Activated gamma-delta T cell treated with anti-CD3 and anti-CD28 coated beads, Interleukin-2, amount 50 U/mL, for 16 hours (primary cell): ENCODE data around the gene BACE2.
"Not testable (repeated sequence)": the region's sequence is repeated elsewhere in the genome, so short reads cannot be mapped to it uniquely, and the experiment has no call there.

Experiments
- DNase-seq: peaks from one replicate; pipeline ENCODE4 v3.0.0-alpha.2; 2020; ENCODE audit warnings: low read depth

Gene BACE2

GRCh38 chr21:41185802-41186201, 17.8 kb downstream of the BACE2 start:
- no peak for DNase-seq

GRCh38 chr21:41186755-41187536, 19.0 kb downstream of the BACE2 start:
- DNase-seq: no peak

- DNase-seq: no peak
These were observed 19.6 kb downstream of the BACE2 start for GRCh38 chr21:41187537-41188025.

- DNase-seq: no peak
These were observed 20.7 kb downstream of the BACE2 start for GRCh38 chr21:41188486-41189149.

GRCh38 chr21:41189150-41189745, 21.3 kb downstream of the BACE2 start:
- DNase-seq: no peak

GRCh38 chr21:41192552-41192951, 24.6 kb downstream of the BACE2 start:
- not testable (repeated sequence) for DNase-seq

- DNase-seq: no peak
These were observed 27.4 kb downstream of the BACE2 start for GRCh38 chr21:41195311-41195710.

GRCh38 chr21:41196993-41197392, 29.0 kb downstream of the BACE2 start:
- DNase-seq: no peak

- DNase-seq: no peak
These were observed 29.6 kb downstream of the BACE2 start for GRCh38 chr21:41197582-41197981.

GRCh38 chr21:41198647-41199046, 30.7 kb downstream of the BACE2 start:
- not testable (repeated sequence) for DNase-seq

- no peak for DNase-seq
These were observed 31.2 kb downstream of the BACE2 start for GRCh38 chr21:41199123-41199522.

GRCh38 chr21:41199588-41199987, 31.6 kb downstream of the BACE2 start:
- no peak for DNase-seq

- DNase-seq: no peak
These were observed 33.4 kb downstream of the BACE2 start for GRCh38 chr21:41201385-41201784.

GRCh38 chr21:41204736-41205135, 36.8 kb downstream of the BACE2 start:
- DNase-seq: no peak

- no peak for DNase-seq
These were observed 39.7 kb downstream of the BACE2 start for GRCh38 chr21:41207401-41208375.

GRCh38 chr21:41208376-41208763, 40.4 kb downstream of the BACE2 start:
- no peak for DNase-seq

GRCh38 chr21:41209016-41209619, 41.2 kb downstream of the BACE2 start:
- DNase-seq: no peak

GRCh38 chr21:41210426-41211059, 42.6 kb downstream of the BACE2 start:
- no peak for DNase-seq

- DNase-seq: no peak
These were observed 43.3 kb downstream of the BACE2 start for GRCh38 chr21:41211060-41211805.

GRCh38 chr21:41213021-41213420, 45.1 kb downstream of the BACE2 start:
- no peak for DNase-seq
